ENCODE data around the gene EHMT1.
"Not testable (repeated sequence)": the region's sequence is repeated elsewhere in the genome, so short reads cannot be mapped to it uniquely, and the experiment has no call there.

The EHMT1 gene

GRCh38 chr9:137593176-137593575 lies 25.6 kb upstream of the EHMT1 start:
- H3K4me1 ChIP-seq (ENCODE audit: insufficient read depth, poor library complexity, severe bottlenecking): no peaks in the 10 kb centered on the region
- DNase-seq (ENCODE audit: low spot score): no peak
- H3K36me3 ChIP-seq (ENCODE audit: low read depth): peaks cover 7% of the 10 kb centered on the region
- no peak overlapping the region for H3K27ac ChIP-seq (ENCODE audit: poor library complexity, severe bottlenecking)
- ATAC-seq (ENCODE audit: low read depth): no peak
- no peaks in the 10 kb centered on the region for H3K9me3 ChIP-seq (ENCODE audit: severe bottlenecking)
- TF ChIP-seq CTCF (IDR thresholded peaks at IDR 0.05; ENCODE audit: poor library complexity, severe bottlenecking): no peak
- no peak overlapping the region for H3K4me3 ChIP-seq (ENCODE audit: severe bottlenecking)
- no peaks in the 10 kb centered on the region for H3K27me3 ChIP-seq (ENCODE audit: insufficient read depth, poor library complexity, severe bottlenecking)

GRCh38 chr9:137596577-137596976 lies 22.2 kb upstream of the EHMT1 start:
- H3K27me3 ChIP-seq (ENCODE audit: insufficient read depth, poor library complexity, severe bottlenecking); ATAC-seq (ENCODE audit: low read depth); H3K27ac ChIP-seq (ENCODE audit: poor library complexity, severe bottlenecking); H3K36me3 ChIP-seq (ENCODE audit: low read depth); DNase-seq (ENCODE audit: low spot score); H3K9me3 ChIP-seq (ENCODE audit: severe bottlenecking); H3K4me3 ChIP-seq (ENCODE audit: severe bottlenecking); H3K4me1 ChIP-seq (ENCODE audit: insufficient read depth, poor library complexity, severe bottlenecking): not testable (repeated sequence)

- TF ChIP-seq CTCF (IDR thresholded peaks at IDR 0.05; ENCODE audit: poor library complexity, severe bottlenecking): no peak
Measured at GRCh38 chr9:137598943-137599342, 19.9 kb upstream of the EHMT1 start.

GRCh38 chr9:137602661-137603060 lies 16.1 kb upstream of the EHMT1 start:
- no peak for ATAC-seq (ENCODE audit: low read depth)
- no peak for DNase-seq (ENCODE audit: low spot score)
- H3K4me3 ChIP-seq (ENCODE audit: severe bottlenecking): no peak overlapping the region

More at GRCh38 chr9:137598943-137599342, 19.9 kb upstream of the EHMT1 start:
- Histone ChIP-seq H3K4me3 (ENCODE audit: severe bottlenecking) (no peak overlapping the region), H3K36me3 (ENCODE audit: low read depth) (no peaks in the 10 kb centered on the region), H3K27ac (ENCODE audit: poor library complexity, severe bottlenecking) (no peak overlapping the region), H3K27me3 (ENCODE audit: insufficient read depth, poor library complexity, severe bottlenecking) (no peaks in the 10 kb centered on the region), H3K4me1 (ENCODE audit: insufficient read depth, poor library complexity, severe bottlenecking) (no peaks in the 10 kb centered on the region), H3K9me3 (ENCODE audit: severe bottlenecking) (no peaks in the 10 kb centered on the region)
- DNase-seq (ENCODE audit: low spot score) (no peak), ATAC-seq (ENCODE audit: low read depth) (peak; percentile 10; the same call in 1 of the 3 replicates)

GRCh38 chr9:137603879-137604278 lies 14.9 kb upstream of the EHMT1 start:
- ATAC-seq (ENCODE audit: low read depth) (no peak), DNase-seq (ENCODE audit: low spot score) (no peak)
- Histone ChIP-seq H3K4me1 (ENCODE audit: insufficient read depth, poor library complexity, severe bottlenecking) (peaks cover 4% of the 10 kb centered on the region), H3K27me3 (ENCODE audit: insufficient read depth, poor library complexity, severe bottlenecking) (no peaks in the 10 kb centered on the region), H3K36me3 (ENCODE audit: low read depth) (peaks cover 9% of the 10 kb centered on the region), H3K4me3 (ENCODE audit: severe bottlenecking) (no peak overlapping the region), H3K9me3 (ENCODE audit: severe bottlenecking) (no peaks in the 10 kb centered on the region), H3K27ac (ENCODE audit: poor library complexity, severe bottlenecking) (no peak overlapping the region)
- TF ChIP-seq CTCF (IDR thresholded peaks at IDR 0.05; ENCODE audit: poor library complexity, severe bottlenecking): no peak

More at GRCh38 chr9:137602661-137603060, 16.1 kb upstream of the EHMT1 start:
- Histone ChIP-seq H3K27me3 (ENCODE audit: insufficient read depth, poor library complexity, severe bottlenecking) (no peaks in the 10 kb centered on the region), H3K27ac (ENCODE audit: poor library complexity, severe bottlenecking) (no peak overlapping the region), H3K36me3 (ENCODE audit: low read depth) (no peaks in the 10 kb centered on the region), H3K9me3 (ENCODE audit: severe bottlenecking) (no peaks in the 10 kb centered on the region), H3K4me1 (ENCODE audit: insufficient read depth, poor library complexity, severe bottlenecking) (peaks cover 3% of the 10 kb centered on the region)
- TF ChIP-seq CTCF (IDR thresholded peaks at IDR 0.05; ENCODE audit: poor library complexity, severe bottlenecking): no peak

Data from RWPE2 (cell line).